Sciatic nerve (tissue), 2 donors: ENCODE measurements around the gene TRIM9. TPM values are rescaled to one million over a fixed set of nuclear protein-coding genes. Genes with fewer than 3 reads are reported as not detected.
A peak's percentile ranks its signal among the peaks of the same experiment; 100 is the strongest.
"Not testable (repeated sequence)": the region's sequence is repeated elsewhere in the genome, so short reads cannot be mapped to it uniquely, and the experiment has no call there.

Source experiments
- ATAC-seq: fragments of 200-7000 bp; cut with Tn5 transposase; one replicate; pipeline ENCODE4 v1.9.1; 2020; ENCODE audit warnings: mild to moderate bottlenecking, moderate library complexity
- DNase-seq: peaks from one replicate; pipeline ENCODE4 v3.0.0-alpha.2; 2020; ENCODE audit warnings: low spot score
- intact Hi-C: fragments of 100-400 bp; cut with DNase I; formaldehyde crosslinking; loops from one replicate; pipeline ENCODE4 v1.14.2; 2022
- total RNA-seq: library from RNA; stranded (reverse); fragmentation: NEBNext Ultra II Directional; extraction: Animal tissue kit (Norgen Biotek cat#: 25700); gene quantifications from one replicate; pipeline ENCODE4 v1.2.1, GENCODE V29; 2021
- donor health status: DM: no; HTN: no; CAD: no.
- donor health status: DM: no; HTN: no; CAD: no.

The TRIM9 gene
- total RNA-seq, 1 donor from 2014 or later = 5.4 TPM

- intact Hi-C loops = loop anchor here (10.0 kb wide), 1 partner anchor 264 kb away; no protein-coding TSS in a partner anchor
- no peak for ATAC-seq
Measured at GRCh38 chr14:50951032-50951431, 143.9 kb downstream of the TRIM9 start.

GRCh38 chr14:50948205-50948604 is 146.7 kb downstream of the TRIM9 start:
- intact Hi-C loops = no loop called here
- no peak for DNase-seq
- ATAC-seq = no peak

More at GRCh38 chr14:50951032-50951431, 143.9 kb downstream of the TRIM9 start:
- DNase-seq = no peak

- DNase-seq (no peak), ATAC-seq (no peak)
- intact Hi-C loops = no loop called here
Measured at GRCh38 chr14:50947446-50947845, 147.5 kb downstream of the TRIM9 start.

GRCh38 chr14:50946234-50946935 is 148.5 kb downstream of the TRIM9 start:
- DNase-seq (no peak), ATAC-seq (no peak)
- intact Hi-C loops = no loop called here

GRCh38 chr14:50944647-50945413 is 150.1 kb downstream of the TRIM9 start:
- intact Hi-C loops = no loop called here
- DNase-seq = peak; percentile 76
- ATAC-seq = peak; percentile 56

GRCh38 chr14:50943943-50944646 is 150.8 kb downstream of the TRIM9 start, which contains the start of gene PYGL:
Gene PYGL, minus strand, starts transcription at chr14:50944483. Its CDS starts 80 bp downstream, at chr14:50944403.
- ATAC-seq (peak; percentile 92), DNase-seq (peak; percentile 88)
- intact Hi-C loops = no loop called here

GRCh38 chr14:50943261-50943942 is 151.5 kb downstream of the TRIM9 start:
- intact Hi-C loops = no loop called here
- DNase-seq = peak; percentile 82

GRCh38 chr14:50941638-50942037 is 153.3 kb downstream of the TRIM9 start:
- DNase-seq, ATAC-seq, intact Hi-C loops: not testable (repeated sequence)

More at GRCh38 chr14:50943261-50943942, 151.5 kb downstream of the TRIM9 start:
- peak; percentile 85 for ATAC-seq

GRCh38 chr14:50941151-50941550 is 153.8 kb downstream of the TRIM9 start:
- ATAC-seq = no peak
- DNase-seq = no peak
- intact Hi-C loops = no loop called here

- no peak for ATAC-seq
- intact Hi-C loops = no loop called here
Measured at GRCh38 chr14:50937800-50938199, 157.1 kb downstream of the TRIM9 start.

GRCh38 chr14:50937325-50937724 is 157.6 kb downstream of the TRIM9 start:
- ATAC-seq = no peak
- intact Hi-C loops = no loop called here
- no peak for DNase-seq

More at GRCh38 chr14:50937800-50938199, 157.1 kb downstream of the TRIM9 start:
- no peak for DNase-seq

- DNase-seq (no peak), ATAC-seq (no peak)
- intact Hi-C loops = no loop called here
Measured at GRCh38 chr14:50936882-50937281, 158.0 kb downstream of the TRIM9 start.

GRCh38 chr14:50936016-50936340 is 158.9 kb downstream of the TRIM9 start:
- intact Hi-C loops = no loop called here
- ATAC-seq (no peak), DNase-seq (no peak)

GRCh38 chr14:50935126-50936015 is 159.5 kb downstream of the TRIM9 start:
- peak; percentile 36 for ATAC-seq
- no peak for DNase-seq
- intact Hi-C loops = no loop called here

- ATAC-seq (no peak), DNase-seq (no peak)
- intact Hi-C loops = no loop called here
Measured at GRCh38 chr14:50932592-50933495, 162.1 kb downstream of the TRIM9 start.

GRCh38 chr14:50932156-50932555 is 162.7 kb downstream of the TRIM9 start:
- intact Hi-C loops = no loop called here
- no peak for ATAC-seq
- DNase-seq = no peak

- DNase-seq (no peak), ATAC-seq (no peak)
- intact Hi-C loops = no loop called here
Measured at GRCh38 chr14:50931559-50931958, 163.3 kb downstream of the TRIM9 start.
